GM21423 (cell line): ENCODE measurements around the gene SYNDIG1.

ENCODE experiments used
- ATAC-seq: cut with Tn5 transposase; IDR thresholded peaks from one replicate; pipeline ENCODE4 v1.9.1; 2021; ENCODE audit warnings: mild to moderate bottlenecking, moderate library complexity; ENCODE audit not compliant: unreplicated experiment

Gene SYNDIG1

DNA sequence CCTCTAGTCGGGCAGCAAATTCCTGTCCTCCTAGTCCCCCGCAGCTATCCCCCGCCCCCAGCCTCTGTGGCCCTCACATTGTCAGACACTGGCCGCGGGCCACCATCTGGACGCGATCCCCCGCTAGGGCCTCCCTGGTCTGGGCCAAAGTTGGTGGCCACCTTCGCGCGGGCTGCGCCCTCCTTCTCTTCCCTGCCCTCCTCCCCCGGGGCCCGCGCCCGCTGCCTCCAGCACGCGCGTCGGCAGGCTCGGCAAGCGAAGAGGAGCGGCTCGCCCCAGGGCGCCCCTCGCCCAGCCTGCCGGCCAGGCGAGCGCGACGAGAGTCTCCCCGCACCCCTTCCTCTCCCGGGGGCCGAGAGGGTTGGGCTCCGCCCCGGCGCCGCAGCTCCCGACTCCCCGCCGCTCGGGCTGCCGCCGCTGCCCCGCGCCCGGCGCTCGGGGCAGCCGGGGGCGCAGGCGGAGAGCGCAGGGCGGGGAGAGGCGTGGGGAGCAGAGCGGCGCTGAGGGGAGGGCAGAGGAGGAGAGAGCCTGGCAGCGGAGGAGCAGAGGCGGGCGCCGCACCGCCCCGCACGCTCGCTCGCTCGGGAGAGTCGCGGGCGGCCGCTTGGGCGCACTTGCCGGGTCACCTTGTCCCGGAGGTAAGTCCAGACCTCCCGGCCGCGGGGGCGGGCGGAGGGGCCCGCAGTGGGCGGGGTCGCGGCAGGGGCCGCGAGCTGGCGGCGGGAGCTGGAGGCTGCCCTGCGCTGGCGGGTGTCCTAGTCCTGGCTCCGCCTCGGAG, at the start of gene SYNDIG1:
Gene SYNDIG1, plus strand, starts transcription at position 514 of the 778 bp plus-strand sequence. CDS start 73,469 bp downstream, outside the sequence.
- no peak for ATAC-seq

- no peak for ATAC-seq
Observed at GRCh38 chr20:24419786-24420185, 49.6 kb upstream of the SYNDIG1 start.

DNA sequence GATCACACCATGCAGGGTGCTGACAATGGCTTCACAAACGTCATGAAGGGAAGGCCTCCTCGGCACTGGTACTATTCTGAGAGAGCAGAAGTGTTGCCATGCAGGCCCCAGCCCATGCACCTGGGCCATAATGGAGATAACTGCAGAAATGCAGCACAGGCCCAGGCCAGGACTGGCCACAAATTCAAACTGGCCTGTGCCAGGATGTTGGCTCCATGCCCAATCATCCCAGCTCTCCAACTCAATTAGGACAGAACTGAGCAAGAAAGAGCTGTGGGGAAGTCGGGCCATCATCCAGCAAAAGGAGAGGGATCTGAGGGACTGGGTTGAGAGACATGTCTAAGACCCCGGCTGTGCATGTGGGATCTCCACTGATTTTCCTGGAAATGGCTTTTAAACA, 48.9 kb upstream of the SYNDIG1 start:
- no peak for ATAC-seq

DNA sequence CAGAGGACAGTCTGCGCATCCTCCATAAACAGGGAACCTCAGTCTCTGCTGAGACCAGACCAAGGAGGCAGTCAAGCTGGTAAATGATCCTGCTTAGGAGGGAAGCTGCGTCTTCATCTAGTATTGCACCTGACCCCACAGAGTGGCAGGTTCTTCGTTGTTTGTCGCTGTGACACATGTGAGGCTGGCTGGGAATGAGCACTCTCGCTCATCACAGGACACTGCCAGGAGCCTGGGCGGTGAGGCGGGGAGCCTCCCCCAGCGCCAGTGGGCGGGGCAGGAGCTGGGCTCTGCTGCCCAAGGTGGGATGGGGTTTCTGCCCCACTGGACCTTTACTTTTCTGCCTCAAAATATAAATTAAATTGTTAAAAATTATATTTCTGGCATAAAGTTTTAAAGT, 48.4 kb upstream of the SYNDIG1 start:
- ATAC-seq = no peak

GRCh38 chr20:24422091-24422760, 47.2 kb upstream of the SYNDIG1 start:
- ATAC-seq = no peak

DNA sequence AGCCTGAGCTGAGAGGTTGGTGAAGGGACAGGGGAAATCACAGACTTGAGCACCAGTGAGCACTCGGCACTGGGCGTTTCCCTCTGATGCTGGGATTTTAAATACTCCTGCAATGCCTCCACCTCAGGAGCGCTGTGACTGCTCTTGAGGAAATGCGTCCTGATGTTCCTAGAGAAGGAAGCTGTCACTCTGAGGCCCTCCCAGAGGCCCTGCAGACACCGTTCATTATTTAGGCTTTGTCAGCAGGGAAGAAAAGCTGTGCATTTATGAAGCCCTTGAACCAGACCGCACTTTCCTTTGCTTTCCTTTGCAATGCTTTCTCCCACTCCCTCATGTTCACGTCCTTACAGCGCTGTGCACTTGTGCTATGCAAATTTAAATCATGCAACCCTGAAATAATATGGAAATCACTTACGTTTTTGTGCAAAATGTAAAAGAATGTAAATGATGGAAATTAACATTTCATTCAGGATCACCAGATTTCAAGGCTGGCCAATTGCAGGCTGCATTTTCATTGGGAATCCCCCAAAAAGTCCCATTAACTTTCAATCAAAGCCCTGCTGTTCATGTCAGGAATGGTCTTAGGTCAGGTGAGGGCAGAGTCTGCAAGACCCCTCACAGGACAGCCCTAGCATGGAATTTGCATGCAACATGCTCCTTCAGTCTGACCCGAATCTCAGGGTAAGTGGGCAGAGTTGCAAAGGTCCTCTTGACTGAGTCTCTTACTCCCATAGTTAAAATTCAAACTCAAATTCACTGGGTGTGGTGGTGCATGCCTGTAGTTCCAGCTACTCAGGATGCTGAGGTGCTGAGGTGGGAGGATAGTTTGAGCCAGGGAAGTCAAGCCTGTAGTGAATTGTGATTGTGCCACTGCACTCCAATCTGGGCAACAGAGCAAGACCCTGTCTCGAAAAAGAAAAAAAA, 45.8 kb upstream of the SYNDIG1 start:
- ATAC-seq = no peak

DNA sequence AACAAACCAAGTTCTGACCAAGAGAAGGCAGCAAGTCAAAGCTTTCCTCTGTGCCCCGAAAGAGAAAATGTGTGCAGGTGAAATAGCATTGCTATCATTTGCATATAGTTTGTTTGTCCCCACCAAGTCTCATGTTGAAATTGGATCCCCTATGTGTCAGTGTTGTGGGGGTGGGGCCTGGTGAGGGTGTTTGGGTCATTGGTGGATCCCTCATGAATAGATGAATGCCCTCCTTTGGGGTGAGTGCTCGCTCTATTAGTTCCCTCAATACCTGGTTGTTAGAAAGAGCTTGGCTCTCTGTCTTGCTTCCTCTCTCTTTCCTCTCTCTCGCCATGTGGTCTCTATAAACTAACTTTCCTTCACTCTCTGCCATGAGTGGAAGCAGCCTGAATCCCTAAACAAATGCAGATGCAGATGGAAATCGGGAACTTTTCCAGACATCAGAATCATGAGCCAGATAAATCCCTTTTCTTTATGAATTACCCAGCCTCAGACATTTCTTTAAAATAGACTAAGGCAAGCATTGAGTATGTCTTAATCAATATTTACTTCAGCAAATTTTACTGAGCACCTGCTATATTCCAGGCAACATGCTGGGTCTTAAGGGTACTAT, 43.8 kb upstream of the SYNDIG1 start:
- no peak for ATAC-seq

DNA sequence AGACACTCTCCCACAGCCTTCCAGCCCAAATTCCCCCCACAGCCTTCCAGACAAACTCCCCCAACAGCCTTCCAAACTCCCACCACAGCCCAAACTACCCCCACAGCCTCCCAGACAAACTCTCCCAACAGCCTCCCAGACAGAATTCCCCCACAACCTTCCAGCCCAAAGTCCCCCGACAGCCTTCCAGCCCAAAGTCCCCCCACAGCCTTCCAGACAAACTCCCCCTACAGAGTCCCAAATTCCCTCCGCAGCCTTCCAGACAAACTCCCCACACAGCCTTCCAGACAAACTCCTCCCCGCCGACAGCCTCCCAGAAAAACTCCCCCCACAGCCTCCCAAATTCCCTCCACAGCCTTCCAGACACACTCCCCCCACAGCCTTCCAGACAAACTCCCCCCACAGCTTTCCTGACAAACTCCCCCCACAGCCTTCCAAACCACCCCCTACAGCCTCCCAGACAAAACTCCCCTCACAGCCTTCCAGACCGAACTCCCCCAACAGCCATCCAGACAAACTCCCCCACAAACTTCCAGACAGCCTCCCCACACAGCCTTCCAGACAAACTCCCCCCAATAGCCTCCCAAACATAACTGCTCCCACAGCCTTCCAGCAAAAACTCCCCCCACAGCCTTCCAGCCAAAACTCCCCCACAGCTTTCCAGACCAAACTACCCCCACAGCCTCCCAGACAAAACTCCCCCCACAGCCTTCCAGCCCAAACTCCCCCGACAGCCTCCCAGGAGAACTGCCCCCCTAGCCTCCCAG, 38.0 kb upstream of the SYNDIG1 start:
- no peak for ATAC-seq

- no peak for ATAC-seq
Observed at GRCh38 chr20:24432046-24432442, 37.4 kb upstream of the SYNDIG1 start.

DNA sequence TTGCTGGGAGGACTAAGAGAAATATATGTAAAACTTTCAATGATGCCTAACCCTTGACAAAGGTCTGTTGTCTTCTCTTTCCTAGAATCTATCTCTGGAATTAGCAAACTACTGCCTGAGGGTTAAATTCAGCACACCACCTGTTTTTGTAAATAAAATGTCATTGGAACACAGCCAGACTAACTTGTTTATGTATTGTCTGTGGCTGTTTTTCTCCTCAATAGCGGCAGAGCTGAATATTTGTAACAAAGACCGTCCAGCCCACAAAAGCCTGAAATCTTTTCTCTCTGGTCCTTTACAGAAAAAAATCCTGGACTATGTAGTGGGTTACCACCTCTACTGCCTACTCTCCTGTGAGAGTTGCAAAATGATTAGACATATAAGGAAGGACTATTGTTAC, 33.3 kb upstream of the SYNDIG1 start:
- no peak for ATAC-seq

DNA sequence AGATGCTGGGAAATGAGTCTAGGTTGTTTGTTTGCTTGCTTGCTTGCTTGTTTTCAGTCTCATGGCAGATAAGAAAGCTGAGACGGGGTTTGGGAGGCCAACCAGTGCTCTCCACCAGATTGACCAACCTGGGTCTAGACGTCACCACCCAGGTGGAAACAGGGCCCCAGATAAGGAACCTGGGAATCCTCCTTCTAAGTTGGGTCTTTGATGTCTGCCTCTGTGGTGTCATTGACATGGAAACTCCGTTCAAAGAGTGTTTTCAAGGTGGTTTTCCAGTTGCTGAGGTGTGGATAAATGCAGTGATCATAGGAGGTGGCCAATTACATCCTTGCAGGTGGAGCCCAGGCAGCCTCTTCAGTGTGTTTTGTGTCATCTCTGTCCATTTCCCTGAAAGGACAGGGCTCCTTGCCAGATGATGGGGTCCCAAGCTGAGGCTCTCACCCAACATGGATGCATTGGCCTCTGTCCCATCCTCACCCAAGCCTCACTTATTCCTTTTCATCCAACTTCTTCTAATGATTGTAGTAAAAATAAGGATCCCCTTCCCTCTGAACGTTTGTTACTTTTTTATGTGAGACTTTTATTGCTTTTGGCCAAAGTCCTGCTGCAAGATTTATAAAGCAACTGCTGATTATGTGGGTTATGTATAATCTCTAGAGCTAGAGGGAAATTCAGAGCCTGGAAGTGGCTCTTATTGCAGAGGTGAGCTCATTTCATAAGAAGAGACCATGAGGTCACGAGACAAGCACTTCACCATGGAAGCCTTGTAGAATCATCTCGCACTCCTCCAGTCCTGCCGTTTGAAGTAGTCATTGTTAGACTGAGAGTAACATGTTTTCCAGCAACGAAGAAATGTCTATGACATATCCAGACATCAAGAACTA, 32.0 kb upstream of the SYNDIG1 start:
- ATAC-seq = no peak

DNA sequence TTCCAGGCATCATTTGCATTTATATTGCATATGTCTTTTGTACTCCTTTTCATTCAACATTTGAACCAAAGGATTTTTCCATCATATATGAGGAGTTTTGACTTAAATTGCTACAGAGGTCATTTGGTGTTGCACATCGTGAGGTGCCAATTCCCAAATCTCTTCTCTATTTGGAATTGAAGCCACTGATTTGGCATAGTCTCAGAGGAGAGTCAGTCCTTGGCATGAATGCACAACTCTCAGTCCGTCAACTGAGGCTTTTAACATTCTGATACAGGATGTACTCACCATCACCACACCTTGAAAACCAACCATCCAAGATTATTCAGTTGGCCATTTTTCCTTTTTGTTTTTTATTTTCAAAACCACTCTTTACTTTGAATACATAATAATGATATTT, 31.1 kb upstream of the SYNDIG1 start:
- no peak for ATAC-seq

- ATAC-seq = no peak
Observed at GRCh38 chr20:24439737-24440387, 29.6 kb upstream of the SYNDIG1 start.

GRCh38 chr20:24441661-24442060, 27.8 kb upstream of the SYNDIG1 start:
- no peak for ATAC-seq

DNA sequence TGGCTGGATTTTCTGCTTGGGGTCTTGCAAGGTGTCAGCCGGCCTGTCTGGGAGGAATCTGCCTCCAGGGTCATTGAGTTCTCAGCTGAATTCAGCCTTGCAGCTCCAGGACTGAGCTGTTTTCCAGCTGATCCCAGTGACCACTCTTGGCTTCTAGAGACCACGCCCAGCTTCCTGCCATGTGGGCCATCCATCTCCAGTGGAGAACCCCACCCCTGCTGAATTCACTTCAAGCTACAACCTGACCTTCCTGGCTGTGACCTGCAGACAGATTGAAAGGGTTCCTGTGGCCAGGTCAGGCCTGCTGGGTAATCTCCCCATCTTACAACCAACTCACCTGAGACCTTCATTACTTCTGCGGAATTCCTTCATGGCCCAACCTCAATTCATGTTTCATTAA, 26.5 kb upstream of the SYNDIG1 start:
- no peak for ATAC-seq

GRCh38 chr20:24443436-24443835, 26.0 kb upstream of the SYNDIG1 start:
- no peak for ATAC-seq

DNA sequence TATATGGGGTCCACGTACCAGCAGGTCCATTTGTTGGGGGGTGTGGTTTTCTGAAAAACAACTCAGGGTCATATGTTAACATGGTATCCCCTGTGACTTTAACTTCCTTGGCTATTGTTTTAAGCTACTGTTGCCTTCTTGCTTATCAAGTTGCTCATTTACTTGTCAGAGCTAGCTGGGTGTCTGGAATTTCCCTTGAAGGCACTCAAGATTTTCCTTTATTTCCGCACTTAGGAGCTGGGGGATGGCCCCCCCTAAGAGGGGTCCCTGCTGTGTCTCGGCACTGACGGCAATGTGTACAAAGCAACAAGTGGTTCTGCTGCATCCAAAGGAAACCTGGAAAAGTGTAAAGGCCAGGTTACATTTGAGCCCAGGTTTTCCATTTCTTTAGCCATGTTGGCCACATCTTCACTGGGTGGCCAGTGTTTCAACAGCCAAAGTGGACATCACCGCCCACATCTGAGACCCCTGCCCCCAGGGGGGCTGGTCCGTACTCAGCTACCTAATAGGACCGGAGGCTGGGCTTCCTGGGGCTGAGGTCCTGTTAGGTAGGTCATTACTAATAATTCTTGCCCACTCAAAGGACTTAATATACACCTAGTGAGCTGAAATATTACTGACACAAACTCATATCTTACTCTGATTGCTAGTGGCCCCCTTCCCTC, 24.8 kb upstream of the SYNDIG1 start:
- ATAC-seq = no peak

GRCh38 chr20:24445510-24446170, 23.8 kb upstream of the SYNDIG1 start:
- no peak for ATAC-seq
